SIG-M5 treated with dmso at 0.1 percent for 504 hours (cell line): ENCODE results near the gene PCDH8.
A peak's percentile ranks its signal among the peaks of the same experiment; 100 is the strongest.

Experiments used
- DNase-seq: peaks from one replicate; lab custom pipeline; 2025; ENCODE audit not compliant: unreplicated experiment; lab: John Stamatoyannopoulos, UW

Gene PCDH8

GRCh38 chr13:52851137-52851962 is 2.9 kb upstream of the PCDH8 start:
- no peak for DNase-seq

GRCh38 chr13:52850396-52851136 is 2.1 kb upstream of the PCDH8 start:
- peak; percentile 43 for DNase-seq

- no peak for DNase-seq
Observed at GRCh38 chr13:52850072-52850395, 1.6 kb upstream of the PCDH8 start.

GRCh38 chr13:52849291-52850071 is 1.0 kb upstream of the PCDH8 start:
- no peak for DNase-seq

- no peak for DNase-seq
Observed at GRCh38 chr13:52847682-52848432, 583 bp downstream of the PCDH8 start.

GRCh38 chr13:52847322-52847681 is 1.1 kb downstream of the PCDH8 start:
- DNase-seq = no peak

GRCh38 chr13:52846567-52847321 is 1.7 kb downstream of the PCDH8 start:
- no peak for DNase-seq

GRCh38 chr13:52845766-52846566 is 2.5 kb downstream of the PCDH8 start:
- DNase-seq = no peak

- DNase-seq = no peak
Observed at GRCh38 chr13:52845334-52845761, 3.1 kb downstream of the PCDH8 start.

- DNase-seq = no peak
Observed at GRCh38 chr13:52844836-52845235, 3.6 kb downstream of the PCDH8 start.

- no peak for DNase-seq
Observed at GRCh38 chr13:52842441-52842840, 6.0 kb downstream of the PCDH8 start.

- no peak for DNase-seq
Observed at GRCh38 chr13:52840066-52840465, 8.4 kb downstream of the PCDH8 start.

- DNase-seq = no peak
Observed at GRCh38 chr13:52838433-52839107, 9.9 kb downstream of the PCDH8 start.

GRCh38 chr13:52837850-52838249 is 10.6 kb downstream of the PCDH8 start:
- no peak for DNase-seq

- no peak for DNase-seq
Observed at GRCh38 chr13:52835071-52835839, 13.2 kb downstream of the PCDH8 start.

GRCh38 chr13:52833296-52833875 is 15.1 kb downstream of the PCDH8 start:
- no peak for DNase-seq

- no peak for DNase-seq
Observed at GRCh38 chr13:52832313-52832712, 16.1 kb downstream of the PCDH8 start.

GRCh38 chr13:52830946-52831345 is 17.5 kb downstream of the PCDH8 start:
- DNase-seq = no peak
